Suppressor macrophage treated with lipopolysaccharide for 1 hour (primary cell): ENCODE results near the gene BPTF.
"Not testable (repeated sequence)": the region's sequence is repeated elsewhere in the genome, so short reads cannot be mapped to it uniquely, and the experiment has no call there.

Experiments
- DNase-seq, 3 donors: peaks; one replicate each; pipeline ENCODE4 v3.0.0-alpha.2; 2020 to 2022

Gene BPTF

GRCh38 chr17:67836205-67836987, 11.1 kb downstream of the BPTF start:
- DNase-seq: no peak

- DNase-seq: no peak
Observed at GRCh38 chr17:67837965-67838364, 12.7 kb downstream of the BPTF start.

GRCh38 chr17:67838538-67838937, 13.2 kb downstream of the BPTF start:
- no peak for DNase-seq

GRCh38 chr17:67841992-67842391, 16.7 kb downstream of the BPTF start:
- DNase-seq: peak in 1 of 3 donors; percentile 24

- DNase-seq: no peak
Observed at GRCh38 chr17:67842648-67843047, 17.3 kb downstream of the BPTF start.

- DNase-seq: no peak
Observed at GRCh38 chr17:67845374-67845773, 20.1 kb downstream of the BPTF start.

- DNase-seq: not testable (repeated sequence)
Observed at GRCh38 chr17:67848189-67848588, 22.9 kb downstream of the BPTF start.

- DNase-seq: peak in 2 of 3 donors; percentile 33 to 36
Observed at GRCh38 chr17:67848846-67849245, 23.5 kb downstream of the BPTF start.

- no peak for DNase-seq
Observed at GRCh38 chr17:67850991-67851631, 25.8 kb downstream of the BPTF start.

GRCh38 chr17:67853703-67854102, 28.4 kb downstream of the BPTF start:
- DNase-seq: no peak

- DNase-seq: no peak
Observed at GRCh38 chr17:67854378-67854777, 29.1 kb downstream of the BPTF start.

- DNase-seq: peak; percentile 34 to 69 (median 52)
Observed at GRCh38 chr17:67855504-67856324, 30.4 kb downstream of the BPTF start.

GRCh38 chr17:67856402-67856801, 31.1 kb downstream of the BPTF start:
- DNase-seq: not testable (repeated sequence)

GRCh38 chr17:67862614-67863217, 37.4 kb downstream of the BPTF start:
- peak in 1 of 3 donors; percentile 13 for DNase-seq

- DNase-seq: no peak
Observed at GRCh38 chr17:67863624-67864247, 38.4 kb downstream of the BPTF start.

GRCh38 chr17:67865438-67865837, 40.1 kb downstream of the BPTF start:
- no peak for DNase-seq

- no peak for DNase-seq
Observed at GRCh38 chr17:67867591-67867990, 42.3 kb downstream of the BPTF start.

GRCh38 chr17:67868176-67868575, 42.9 kb downstream of the BPTF start:
- DNase-seq: no peak

- no peak for DNase-seq
Observed at GRCh38 chr17:67879662-67880061, 54.4 kb downstream of the BPTF start.

GRCh38 chr17:67881083-67881482, 55.8 kb downstream of the BPTF start:
- DNase-seq: no peak

- no peak for DNase-seq
Observed at GRCh38 chr17:67884741-67885140, 59.4 kb downstream of the BPTF start.

- peak in 1 of 3 donors; percentile 33 for DNase-seq
Observed at GRCh38 chr17:67891481-67892119, 66.3 kb downstream of the BPTF start.
